Suprapubic skin (tissue), 4 donors: ENCODE data around the gene SECTM1.

Source experiments
- EP300 ChIP-seq: sonication (generic); formaldehyde crosslinking; IDR thresholded peaks from one replicate; pipeline ENCODE4 v1.6.1; 2017; ENCODE audit warnings: antibody characterized with exemption
- POLR2AphosphoS5 ChIP-seq, 3 donors: sonication (generic); formaldehyde crosslinking; IDR thresholded peaks; one replicate each; pipeline ENCODE4 v1.6.1; 2017; ENCODE audit warnings: antibody characterized with exemption in 3 of 3

- TF ChIP-seq POLR2AphosphoS5 (IDR thresholded peaks at IDR 0.05), result no peak
- no peak for TF ChIP-seq EP300
Measured at GRCh38 chr17:82325286-82326180, 8.0 kb downstream of the SECTM1 start.
